Activated T-helper 1 cell treated with anti-CD3 and anti-CD28 coated beads, Interleukin-2, amount 50 U/mL, for 16 hours (primary cell): Measurements from ENCODE around the gene BRAF.
"Not testable (repeated sequence)": the region's sequence is repeated elsewhere in the genome, so short reads cannot be mapped to it uniquely, and the experiment has no call there.

Experiments used
- DNase-seq, 2 donors: peaks; one replicate each; pipeline ENCODE4 v3.0.0-alpha.2; 2020; ENCODE audit warnings: low read depth in 1 of 2, low spot score in 1 of 2

The BRAF gene

DNA sequence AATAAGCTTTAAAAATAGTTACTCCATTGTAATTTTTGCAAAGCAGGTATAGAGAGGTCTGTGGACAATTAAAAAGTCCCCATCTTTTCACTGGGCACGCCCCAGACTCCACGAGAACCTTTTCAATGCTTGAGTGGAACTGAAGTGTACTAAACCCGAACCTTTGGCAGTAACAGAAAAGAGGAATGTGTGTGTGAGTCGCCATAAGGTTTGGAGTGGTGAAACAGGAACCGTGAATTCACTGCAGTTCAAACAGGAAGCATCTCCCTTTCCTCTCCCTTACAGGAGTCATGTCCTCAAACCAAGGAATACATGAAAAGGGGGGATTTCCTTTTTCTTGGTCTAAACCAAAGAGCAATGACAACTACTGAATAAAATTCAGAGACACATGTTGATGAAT is 205.0 kb downstream of the BRAF start:
- DNase-seq, result no peak

GRCh38 chr7:140714331-140715040 is 210.2 kb downstream of the BRAF start:
- DNase-seq, result no peak

- DNase-seq, result not testable (repeated sequence)
Measured at GRCh38 chr7:140712392-140712791, 212.3 kb downstream of the BRAF start.

- DNase-seq, result not testable (repeated sequence)
Measured at GRCh38 chr7:140708764-140709163, 216.0 kb downstream of the BRAF start.

DNA sequence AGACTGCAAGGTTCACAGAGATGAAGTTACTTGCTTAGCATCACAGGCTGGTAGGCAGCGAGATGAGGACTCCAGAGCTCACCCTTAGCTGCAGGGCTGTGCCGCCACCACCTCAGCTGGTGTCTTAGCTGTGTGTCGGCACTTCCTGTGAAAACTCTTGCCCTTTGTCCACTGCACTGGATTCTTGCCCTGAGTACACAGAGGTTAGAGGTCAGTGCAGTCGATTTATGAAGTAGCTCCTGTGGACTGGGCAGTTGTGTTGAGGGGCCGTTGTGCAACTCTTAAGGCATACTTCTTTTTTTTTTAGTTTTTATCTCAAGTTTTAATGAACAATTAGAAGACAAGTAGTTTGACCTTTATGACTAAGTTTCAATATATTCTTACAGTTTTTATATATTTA is 217.6 kb downstream of the BRAF start:
- no peak for DNase-seq

- DNase-seq, result no peak
Measured at GRCh38 chr7:140704205-140704604, 220.5 kb downstream of the BRAF start.

GRCh38 chr7:140702774-140703173 is 222.0 kb downstream of the BRAF start:
- DNase-seq, result no peak

GRCh38 chr7:140698477-140698876 is 226.3 kb downstream of the BRAF start:
- no peak for DNase-seq

DNA sequence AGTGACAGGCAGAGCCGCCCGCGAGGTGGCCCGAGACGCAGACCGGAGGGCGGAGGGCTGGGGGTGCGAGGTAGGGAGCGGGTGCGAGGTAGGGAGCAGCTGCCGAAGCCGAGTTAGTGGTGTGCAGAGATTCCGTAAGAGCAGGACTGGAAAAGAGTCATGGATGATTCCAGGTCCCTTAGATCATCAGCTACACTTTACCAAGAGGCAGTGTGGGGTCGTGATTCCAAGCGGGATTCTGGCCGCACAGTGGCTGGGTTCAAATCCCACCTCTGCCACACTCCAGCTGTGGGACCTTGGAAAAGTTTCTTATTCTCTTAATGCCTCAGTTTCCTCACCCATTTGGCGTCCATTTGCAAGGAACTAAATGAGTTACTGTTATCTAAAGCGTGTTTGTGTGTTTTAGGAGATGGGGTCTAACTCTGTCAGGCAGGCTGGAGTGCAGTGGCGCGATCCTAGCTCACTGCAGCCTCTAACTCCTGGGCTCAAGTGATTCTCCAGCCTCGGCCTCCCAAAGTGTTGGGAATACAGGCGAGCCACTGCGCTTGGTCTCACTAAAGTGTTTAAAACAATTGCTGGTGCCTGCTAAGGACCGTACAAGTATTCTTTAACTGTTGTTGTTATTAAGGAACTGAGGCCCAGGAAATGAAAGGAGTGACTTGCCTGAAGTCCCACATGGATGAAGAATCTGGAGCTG is 227.1 kb downstream of the BRAF start:
- no peak for DNase-seq

GRCh38 chr7:140696680-140697446 is 227.9 kb downstream of the BRAF start, which contains the start of gene NDUFB2:
NDUFB2 (plus strand) TSS chr7:140696708; CDS start chr7:140696745, 37 bp downstream.
- DNase-seq, result peak; percentile 41 to 52

GRCh38 chr7:140696024-140696679 is 228.6 kb downstream of the BRAF start:
- peak; percentile 84 to 88 for DNase-seq

- DNase-seq, result no peak
Measured at GRCh38 chr7:140695381-140695780, 229.3 kb downstream of the BRAF start.

DNA sequence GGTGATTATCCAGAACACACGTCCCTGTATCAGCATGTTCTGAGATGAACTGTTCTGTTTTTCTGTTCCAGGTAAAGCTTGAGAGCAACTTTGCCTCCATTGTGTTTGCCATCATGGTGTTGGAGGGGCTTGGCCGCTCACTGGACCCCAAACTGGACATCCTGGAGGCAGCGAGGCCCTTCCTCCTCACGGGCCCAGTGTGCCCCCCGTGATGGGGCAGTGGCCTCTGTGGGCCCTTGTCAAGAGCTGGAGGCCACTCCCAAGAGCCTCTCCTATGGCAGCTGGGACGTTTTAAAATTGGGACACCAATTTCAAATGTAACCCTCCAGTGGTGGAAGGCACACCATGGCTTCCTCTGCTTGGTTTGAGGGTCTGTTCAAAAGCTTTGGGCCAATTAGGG is 230.1 kb downstream of the BRAF start:
- DNase-seq, result no peak

- DNase-seq, result not testable (repeated sequence)
Measured at GRCh38 chr7:140693849-140694248, 230.9 kb downstream of the BRAF start.

DNA sequence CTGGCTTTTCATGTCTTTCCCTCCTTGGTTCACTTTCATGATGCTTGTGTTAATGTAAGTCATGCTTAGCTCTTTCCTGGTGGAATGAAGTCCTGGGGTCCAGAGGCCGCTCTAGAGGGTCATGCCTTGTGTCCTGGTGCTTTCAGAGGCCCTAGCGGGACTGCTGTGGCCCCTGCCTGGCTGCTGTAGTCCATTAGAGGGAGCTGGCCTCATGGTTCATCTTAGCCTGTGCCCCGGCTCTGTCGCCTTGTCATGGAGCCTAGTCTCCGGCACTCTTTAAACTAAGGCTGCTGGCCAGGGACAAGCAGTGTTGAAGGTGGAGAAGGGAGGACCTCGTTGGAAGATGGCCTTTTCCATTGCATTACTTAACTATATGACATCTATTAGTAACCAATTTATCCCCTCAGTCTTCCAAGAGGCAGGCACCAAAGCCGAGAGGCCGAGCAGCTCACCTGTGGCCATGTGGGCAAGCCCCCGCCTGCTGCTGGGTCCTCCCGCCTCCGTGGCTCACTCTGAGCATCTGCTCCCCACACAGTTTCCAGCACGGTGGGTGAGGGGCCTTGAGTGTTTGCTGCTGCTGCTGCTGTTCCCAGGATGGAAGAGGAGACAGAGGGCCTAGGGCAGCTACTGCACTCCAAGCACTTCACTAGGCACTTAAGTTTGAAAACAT is 233.2 kb downstream of the BRAF start:
- no peak for DNase-seq

DNA sequence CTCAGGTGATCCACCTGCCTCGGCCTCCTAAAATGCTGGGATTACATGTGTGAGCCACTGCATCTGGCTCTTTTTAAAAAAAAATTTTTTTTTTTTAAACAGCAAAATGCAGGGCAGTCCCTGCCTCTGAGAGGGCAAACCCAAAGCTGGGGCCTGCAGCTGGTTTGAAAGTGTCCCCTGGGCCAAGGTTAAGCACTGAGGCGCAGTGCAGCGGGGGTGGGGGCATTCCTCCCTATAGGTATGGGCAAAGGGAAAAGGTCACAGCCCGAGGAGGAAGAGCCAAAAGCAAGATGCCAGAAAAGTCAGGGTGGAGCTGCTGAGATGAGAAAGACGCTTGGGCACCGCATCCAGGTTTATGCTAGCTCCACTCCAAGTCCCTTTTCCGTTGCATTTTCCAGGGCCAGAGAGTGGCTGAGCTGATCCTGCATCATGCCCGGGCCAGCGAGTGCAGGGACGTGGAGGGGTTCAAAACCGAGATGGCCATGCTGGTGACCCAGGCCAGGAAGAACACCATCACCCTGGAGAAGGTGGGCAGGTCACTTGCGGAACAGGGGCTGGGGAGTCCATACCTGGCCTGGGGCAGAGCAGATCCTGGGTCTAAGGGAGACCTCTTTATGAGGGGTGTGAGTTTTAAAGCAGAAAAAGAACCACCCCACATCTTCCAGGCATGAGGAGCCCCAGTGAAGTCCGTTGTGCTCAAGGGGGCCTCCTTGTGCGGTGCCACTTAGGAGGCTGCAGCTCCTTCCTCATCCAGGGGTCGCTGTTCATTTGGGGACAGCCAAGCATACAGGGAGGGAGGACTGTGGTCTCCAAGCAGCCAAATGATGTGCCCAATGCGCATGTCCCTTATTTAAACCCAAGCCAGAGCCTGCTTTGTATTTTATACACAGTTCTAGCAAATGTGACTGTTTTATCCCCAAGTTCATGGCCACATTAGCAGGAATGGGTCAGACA is 235.3 kb downstream of the BRAF start:
- no peak for DNase-seq

- DNase-seq, result no peak
Measured at GRCh38 chr7:140688341-140688740, 236.4 kb downstream of the BRAF start.

DNA sequence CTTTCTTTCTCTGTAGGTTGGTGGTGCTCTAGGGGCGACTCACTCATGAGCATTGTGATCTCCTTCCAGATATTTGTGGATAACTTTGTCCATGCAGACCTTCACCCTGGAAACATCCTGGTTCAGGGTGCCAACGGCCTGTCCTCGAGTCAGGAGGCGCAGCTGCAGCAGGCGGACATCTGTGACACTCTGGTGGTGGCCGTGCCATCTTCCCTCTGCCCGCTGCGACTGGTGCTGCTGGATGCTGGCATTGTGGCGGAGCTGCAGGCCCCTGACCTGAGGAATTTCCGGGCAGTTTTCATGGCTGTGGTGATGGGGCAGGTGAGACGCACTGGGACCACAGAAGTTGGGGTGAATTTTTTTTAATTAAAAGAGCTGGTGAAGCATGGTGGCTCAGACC is 237.8 kb downstream of the BRAF start:
- no peak for DNase-seq

DNA sequence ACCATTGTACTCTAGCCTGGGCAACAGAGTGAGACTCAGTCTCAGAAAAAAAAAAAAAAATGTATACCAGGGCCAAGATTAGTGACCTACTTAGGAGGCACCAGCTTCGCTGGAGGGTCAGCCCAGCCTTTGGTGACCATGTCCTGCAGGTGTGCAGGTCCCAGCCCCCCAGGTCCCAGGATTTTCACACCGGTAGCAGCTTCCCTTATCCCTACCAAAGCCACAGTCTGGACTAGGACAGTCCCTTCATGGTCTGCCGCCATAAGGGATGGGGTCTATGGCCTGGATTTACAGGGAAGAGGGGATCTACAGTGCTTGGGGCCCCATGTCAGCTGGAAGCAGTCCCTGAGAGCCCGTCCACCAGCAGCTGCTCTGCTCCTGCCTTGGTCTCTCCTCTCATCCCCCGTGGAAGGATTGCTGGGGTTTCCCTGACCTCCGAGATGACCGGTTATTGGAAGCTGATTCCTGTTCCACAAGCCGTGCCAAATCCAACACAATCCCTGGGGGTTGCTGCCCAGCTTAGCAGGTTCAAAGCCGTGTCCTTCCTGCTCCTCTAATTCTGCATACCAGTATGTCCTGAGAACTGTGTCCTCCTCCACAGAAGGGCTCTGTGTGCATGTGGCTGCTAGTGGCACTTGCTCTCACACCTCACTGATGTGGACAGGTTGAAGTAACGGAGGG is 239.2 kb downstream of the BRAF start:
- DNase-seq, result no peak
